Astrocyte (in vitro differentiated cells and primary cell): ENCODE measurements around the gene SLX4.

Experiments used
- CTCF ChIP-seq: IDR thresholded peaks from 2 replicates; pipeline ENCODE4 v1.5.1; 2011; ENCODE audit warnings: low read depth, mild to moderate bottlenecking, inconsistent platforms, low read length, moderate library complexity; ENCODE audit not compliant: insufficient read depth
- EZH2 ChIP-seq: IDR thresholded peaks from 2 replicates; pipeline ENCODE4 v1.6.1; 2012; ENCODE audit warnings: mild to moderate bottlenecking, low read length, inconsistent platforms; ENCODE audit not compliant: insufficient read depth

- no peak for TF ChIP-seq CTCF
- no peak for TF ChIP-seq EZH2
Measured at GRCh38 chr16:3532741-3533140, 78.7 kb downstream of the SLX4 start.
